Measurements from ENCODE around the gene ANK3.

DNA sequence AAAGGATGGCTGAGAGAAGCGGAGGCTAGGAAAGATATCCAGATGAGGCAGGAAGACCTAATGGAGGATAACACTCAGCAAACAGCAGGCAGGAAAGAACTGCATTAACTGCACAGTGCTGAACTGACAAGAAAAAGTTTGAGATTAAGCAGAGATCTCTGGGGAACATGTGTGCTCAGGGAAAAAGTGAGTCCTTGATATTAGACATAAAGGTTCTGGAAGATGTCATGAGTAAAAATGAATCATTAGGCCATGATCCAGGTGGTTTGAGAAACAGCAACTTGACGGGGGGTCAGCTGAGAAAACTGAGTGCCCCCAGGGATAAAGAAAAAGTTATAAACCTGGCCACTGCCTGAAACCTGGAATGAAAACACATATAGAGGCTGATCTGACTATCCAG is 27.3 kb upstream of the ANK3 start:
- TF ChIP-seq, protein P1, sequence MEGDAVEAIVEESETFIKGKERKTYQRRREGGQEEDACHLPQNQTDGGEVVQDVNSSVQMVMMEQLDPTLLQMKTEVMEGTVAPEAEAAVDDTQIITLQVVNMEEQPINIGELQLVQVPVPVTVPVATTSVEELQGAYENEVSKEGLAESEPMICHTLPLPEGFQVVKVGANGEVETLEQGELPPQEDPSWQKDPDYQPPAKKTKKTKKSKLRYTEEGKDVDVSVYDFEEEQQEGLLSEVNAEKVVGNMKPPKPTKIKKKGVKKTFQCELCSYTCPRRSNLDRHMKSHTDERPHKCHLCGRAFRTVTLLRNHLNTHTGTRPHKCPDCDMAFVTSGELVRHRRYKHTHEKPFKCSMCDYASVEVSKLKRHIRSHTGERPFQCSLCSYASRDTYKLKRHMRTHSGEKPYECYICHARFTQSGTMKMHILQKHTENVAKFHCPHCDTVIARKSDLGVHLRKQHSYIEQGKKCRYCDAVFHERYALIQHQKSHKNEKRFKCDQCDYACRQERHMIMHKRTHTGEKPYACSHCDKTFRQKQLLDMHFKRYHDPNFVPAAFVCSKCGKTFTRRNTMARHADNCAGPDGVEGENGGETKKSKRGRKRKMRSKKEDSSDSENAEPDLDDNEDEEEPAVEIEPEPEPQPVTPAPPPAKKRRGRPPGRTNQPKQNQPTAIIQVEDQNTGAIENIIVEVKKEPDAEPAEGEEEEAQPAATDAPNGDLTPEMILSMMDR (IDR thresholded peaks at IDR 0.05): no peak
- no peak for TF ChIP-seq POLR2AphosphoS5 (IDR thresholded peaks at IDR 0.05)
